GM12878 (cell line): ENCODE measurements around the gene HTR1D. TPM values are rescaled to one million over a fixed set of nuclear protein-coding genes. Genes with fewer than 3 reads are reported as not detected.

Experiments used
- GATAD2B ChIP-seq: fragments of 450-650 bp; conservative IDR thresholded peaks from 2 replicates; pipeline ENCODE4 v1.6.1; 2017; ENCODE audit warnings: low read depth, mild to moderate bottlenecking, moderate library complexity
- IKZF2 ChIP-seq, 2 experiments: fragments of 450-650 bp; IDR thresholded peaks; 2 replicates each; pipeline ENCODE4 v1.6.1; 2017; ENCODE audit warnings: mild to moderate bottlenecking in 2 of 2, moderate library complexity in 2 of 2
- IRF4 ChIP-seq: IDR thresholded peaks from 2 replicates; pipeline ENCODE4 v1.6.1; 2011; ENCODE audit warnings: low read depth, low read length
- JUNB ChIP-seq: IDR thresholded peaks from 2 replicates; pipeline ENCODE4 v1.6.1; 2016; ENCODE audit warnings: antibody characterized with exemption, mild to moderate bottlenecking
- KLF5 ChIP-seq: fragments of 450-650 bp; IDR thresholded peaks from 2 replicates; pipeline ENCODE4 v1.6.1; 2014; ENCODE audit warnings: mild to moderate bottlenecking; ENCODE audit not compliant: partially characterized antibody
- LARP7 ChIP-seq: fragments of 450-650 bp; IDR thresholded peaks from 2 replicates; pipeline ENCODE4 v1.6.1; 2017; ENCODE audit warnings: mild to moderate bottlenecking
- MTA2 ChIP-seq: fragments of 450-650 bp; IDR thresholded peaks from 2 replicates; pipeline ENCODE4 v1.6.1; 2016; ENCODE audit warnings: low read depth, mild to moderate bottlenecking, moderate library complexity
- MXI1 ChIP-seq: fragments of 150-350 bp; IDR thresholded peaks from 2 replicates; pipeline ENCODE4 v1.6.1; 2011; ENCODE audit warnings: low read depth, mild to moderate bottlenecking, inconsistent platforms, low read length, improper control_type of control experiment
- NBN ChIP-seq: fragments of 450-650 bp; IDR thresholded peaks from 2 replicates; pipeline ENCODE4 v1.6.1; 2016
- NFYA ChIP-seq: IDR thresholded peaks from 2 replicates; pipeline ENCODE4 v1.6.1; 2011; ENCODE audit warnings: low read depth, mild to moderate bottlenecking, low read length, improper control_type of control experiment, borderline replicate concordance
- POU2F2 ChIP-seq: IDR thresholded peaks from 3 replicates; pipeline ENCODE4 v1.6.1; 2011; ENCODE audit warnings: low read depth, mild to moderate bottlenecking, low read length, borderline replicate concordance
- RB1 ChIP-seq: fragments of 450-650 bp; formaldehyde crosslinking; IDR thresholded peaks from 2 replicates; pipeline ENCODE4 v1.6.1; 2017; ENCODE audit warnings: mild to moderate bottlenecking, borderline replicate concordance
- SMC3 ChIP-seq: IDR thresholded peaks from 2 replicates; pipeline ENCODE4 v1.6.1; 2011; ENCODE audit warnings: low read length, improper control_type of control experiment, borderline replicate concordance
- SPI1 ChIP-seq: IDR thresholded peaks from 2 replicates; pipeline ENCODE4 v1.6.1; 2011; ENCODE audit warnings: low read depth, mild to moderate bottlenecking, low read length, moderate library complexity, borderline replicate concordance; ENCODE audit not compliant: insufficient read depth
- TARDBP ChIP-seq: IDR thresholded peaks from 2 replicates; pipeline ENCODE4 v1.6.1; 2016; ENCODE audit warnings: borderline replicate concordance
- TBL1XR1 ChIP-seq: IDR thresholded peaks from 2 replicates; pipeline ENCODE4 v1.6.1; 2012; ENCODE audit warnings: low read depth, low read length, improper control_type of control experiment
- TCF7 ChIP-seq: IDR thresholded peaks from 2 replicates; pipeline ENCODE4 v1.6.1; 2014; ENCODE audit warnings: antibody characterized with exemption, borderline replicate concordance
- ZNF384 ChIP-seq: IDR thresholded peaks from 2 replicates; pipeline ENCODE4 v1.6.1; 2012; ENCODE audit warnings: low read depth, mild to moderate bottlenecking, low read length, improper control_type of control experiment, borderline replicate concordance
- polyA plus RNA-seq, 11 experiments: library from polyadenylated mRNA; depleted of rRNA in 4 of 11; unstranded in 6 of 11; stranded (reverse) in 5 of 11; fragments of >200 nt; fragmentation: Nextera tagmentation in 4 of 11; fragmentation: Illumina TruSeq in 1 of 11; extraction: Ambion mirVana in 4 of 11; extraction: Trizol in 1 of 11; gene quantifications; 1 replicate in 1 of 11; 2 replicates in 10 of 11; pipeline versions ENCODE4 v1.2.1 to v1.2.3, GENCODE V29; 2011 to 2016; ENCODE audit warnings: inconsistent platforms in 2 of 11, missing spikeins in 2 of 11, low read depth in 1 of 11
- total RNA-seq, 4 experiments: library from RNA; depleted of rRNA in 3 of 4; stranded (reverse); fragments of >200 nt in 3 of 4; fragmentation: Illumina TruSeq in 1 of 4; extraction: Trizol in 1 of 4; gene quantifications; 2 replicates each; pipeline versions ENCODE4 v1.2.1 to v1.2.3, GENCODE V29; 2013 to 2021
- TF ChIP-seq, protein P1 (sequence below): fragments of 450-650 bp; IDR thresholded peaks from 2 replicates; pipeline ENCODE4 v1.6.1; 2017; ENCODE audit warnings: antibody characterized with exemption, mild to moderate bottlenecking, moderate library complexity
- TF ChIP-seq, protein P2 (sequence below): IDR thresholded peaks from 2 replicates; pipeline ENCODE4 v1.6.1; 2012; ENCODE audit warnings: low read depth, low read length, improper control_type of control experiment
- TF ChIP-seq, protein P3 (sequence below): fragments of 450-650 bp; IDR thresholded peaks from 2 replicates; pipeline ENCODE4 v1.6.1; 2018; ENCODE audit warnings: borderline replicate concordance, mild to moderate bottlenecking; ENCODE audit not compliant: partially characterized antibody
- TF ChIP-seq, protein P4 (sequence below): fragments of 450-650 bp; IDR thresholded peaks from 2 replicates; pipeline ENCODE4 v1.6.1; 2017; ENCODE audit warnings: mild to moderate bottlenecking

The HTR1D gene
- total and polyA plus RNA-seq, 10 of the 15 experiments (the other 5 are each of a cell fraction or from before 2014, with no cell fraction given), result 0.07 TPM; not detected in 9

DNA sequence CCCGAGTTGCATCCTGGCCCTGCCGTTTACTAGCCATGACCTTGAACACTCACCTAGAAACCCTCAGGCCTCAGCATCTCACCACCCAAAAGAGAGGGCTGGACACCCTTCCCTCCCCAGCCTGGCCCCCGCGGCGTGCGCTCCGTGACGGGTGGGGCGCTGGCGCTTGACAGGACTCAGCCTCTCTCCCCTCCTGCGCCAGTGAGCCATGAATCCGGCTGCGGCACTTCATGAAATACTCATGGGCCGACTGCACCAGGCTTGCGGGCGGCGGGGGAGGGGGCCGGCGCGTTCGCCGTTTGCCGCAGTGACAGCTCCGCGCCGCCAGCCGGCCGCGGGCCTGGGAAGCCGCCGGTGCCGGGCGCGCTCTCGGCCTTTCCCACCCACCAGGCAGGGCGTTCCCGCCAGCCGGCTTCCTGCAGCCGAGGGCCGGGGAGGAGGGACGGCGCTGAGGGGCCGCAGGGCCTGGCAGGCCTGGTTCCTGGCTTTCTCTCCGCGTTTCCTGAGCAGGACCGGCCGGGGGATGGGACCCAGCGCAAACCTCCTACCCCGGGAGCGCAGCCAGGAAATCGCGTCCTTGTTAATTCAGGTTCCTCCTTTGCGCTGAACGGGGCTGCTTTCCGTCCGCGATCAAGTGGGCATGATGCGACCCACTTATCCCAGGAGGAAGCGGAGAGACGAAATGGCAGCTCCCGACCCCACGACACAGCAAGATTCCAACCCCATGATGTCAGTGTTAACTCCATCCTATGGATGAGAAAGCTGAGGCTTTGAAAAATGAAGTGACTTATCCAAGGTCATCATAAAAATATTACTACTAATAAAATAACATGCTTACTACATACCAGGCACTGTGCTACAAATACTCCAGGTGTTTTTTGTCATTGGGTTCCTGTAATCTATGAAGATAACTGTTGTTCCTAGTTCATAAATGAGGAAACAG, 39.6 kb downstream of the HTR1D start (continued):
- TF ChIP-seq, protein P1, sequence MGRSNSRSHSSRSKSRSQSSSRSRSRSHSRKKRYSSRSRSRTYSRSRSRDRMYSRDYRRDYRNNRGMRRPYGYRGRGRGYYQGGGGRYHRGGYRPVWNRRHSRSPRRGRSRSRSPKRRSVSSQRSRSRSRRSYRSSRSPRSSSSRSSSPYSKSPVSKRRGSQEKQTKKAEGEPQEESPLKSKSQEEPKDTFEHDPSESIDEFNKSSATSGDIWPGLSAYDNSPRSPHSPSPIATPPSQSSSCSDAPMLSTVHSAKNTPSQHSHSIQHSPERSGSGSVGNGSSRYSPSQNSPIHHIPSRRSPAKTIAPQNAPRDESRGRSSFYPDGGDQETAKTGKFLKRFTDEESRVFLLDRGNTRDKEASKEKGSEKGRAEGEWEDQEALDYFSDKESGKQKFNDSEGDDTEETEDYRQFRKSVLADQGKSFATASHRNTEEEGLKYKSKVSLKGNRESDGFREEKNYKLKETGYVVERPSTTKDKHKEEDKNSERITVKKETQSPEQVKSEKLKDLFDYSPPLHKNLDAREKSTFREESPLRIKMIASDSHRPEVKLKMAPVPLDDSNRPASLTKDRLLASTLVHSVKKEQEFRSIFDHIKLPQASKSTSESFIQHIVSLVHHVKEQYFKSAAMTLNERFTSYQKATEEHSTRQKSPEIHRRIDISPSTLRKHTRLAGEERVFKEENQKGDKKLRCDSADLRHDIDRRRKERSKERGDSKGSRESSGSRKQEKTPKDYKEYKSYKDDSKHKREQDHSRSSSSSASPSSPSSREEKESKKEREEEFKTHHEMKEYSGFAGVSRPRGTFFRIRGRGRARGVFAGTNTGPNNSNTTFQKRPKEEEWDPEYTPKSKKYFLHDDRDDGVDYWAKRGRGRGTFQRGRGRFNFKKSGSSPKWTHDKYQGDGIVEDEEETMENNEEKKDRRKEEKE, result no peak
- TF ChIP-seq LARP7 (peak; percentile 72), TARDBP (no peak), TBL1XR1 (no peak), NBN (0 out of 2 replicates have a peak, but pooled peaks have one; percentile 22), GATAD2B (peak; percentile 93), POU2F2 (no peak), ZNF384 (no peak), SPI1 (no peak), MXI1 (peak; percentile 56; the same call in 1 of the 2 replicates), MTA2 (no peak), IRF4 (no peak), RB1 (peak; percentile 84; the same call in 1 of the 2 replicates), KLF5 (no peak), SMC3 (no peak), TCF7 (no peak), IKZF2 (IDR thresholded peaks at IDR 0.05) (peak; percentile 32 to 44; a peak in 2 of 4 replicates), NFYA (no peak), JUNB (no peak)
- TF ChIP-seq, protein P2, sequence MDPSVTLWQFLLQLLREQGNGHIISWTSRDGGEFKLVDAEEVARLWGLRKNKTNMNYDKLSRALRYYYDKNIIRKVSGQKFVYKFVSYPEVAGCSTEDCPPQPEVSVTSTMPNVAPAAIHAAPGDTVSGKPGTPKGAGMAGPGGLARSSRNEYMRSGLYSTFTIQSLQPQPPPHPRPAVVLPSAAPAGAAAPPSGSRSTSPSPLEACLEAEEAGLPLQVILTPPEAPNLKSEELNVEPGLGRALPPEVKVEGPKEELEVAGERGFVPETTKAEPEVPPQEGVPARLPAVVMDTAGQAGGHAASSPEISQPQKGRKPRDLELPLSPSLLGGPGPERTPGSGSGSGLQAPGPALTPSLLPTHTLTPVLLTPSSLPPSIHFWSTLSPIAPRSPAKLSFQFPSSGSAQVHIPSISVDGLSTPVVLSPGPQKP, result no peak
- TF ChIP-seq, protein P3, sequence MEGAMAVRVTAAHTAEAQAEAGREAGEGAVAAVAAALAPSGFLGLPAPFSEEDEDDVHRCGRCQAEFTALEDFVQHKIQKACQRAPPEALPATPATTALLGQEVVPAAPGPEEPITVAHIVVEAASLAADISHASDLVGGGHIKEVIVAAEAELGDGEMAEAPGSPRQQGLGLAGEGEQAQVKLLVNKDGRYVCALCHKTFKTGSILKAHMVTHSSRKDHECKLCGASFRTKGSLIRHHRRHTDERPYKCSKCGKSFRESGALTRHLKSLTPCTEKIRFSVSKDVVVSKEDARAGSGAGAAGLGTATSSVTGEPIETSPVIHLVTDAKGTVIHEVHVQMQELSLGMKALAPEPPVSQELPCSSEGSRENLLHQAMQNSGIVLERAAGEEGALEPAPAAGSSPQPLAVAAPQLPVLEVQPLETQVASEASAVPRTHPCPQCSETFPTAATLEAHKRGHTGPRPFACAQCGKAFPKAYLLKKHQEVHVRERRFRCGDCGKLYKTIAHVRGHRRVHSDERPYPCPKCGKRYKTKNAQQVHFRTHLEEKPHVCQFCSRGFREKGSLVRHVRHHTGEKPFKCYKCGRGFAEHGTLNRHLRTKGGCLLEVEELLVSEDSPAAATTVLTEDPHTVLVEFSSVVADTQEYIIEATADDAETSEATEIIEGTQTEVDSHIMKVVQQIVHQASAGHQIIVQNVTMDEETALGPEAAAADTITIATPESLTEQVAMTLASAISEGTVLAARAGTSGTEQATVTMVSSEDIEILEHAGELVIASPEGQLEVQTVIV, result no peak
- TF ChIP-seq, protein P4, sequence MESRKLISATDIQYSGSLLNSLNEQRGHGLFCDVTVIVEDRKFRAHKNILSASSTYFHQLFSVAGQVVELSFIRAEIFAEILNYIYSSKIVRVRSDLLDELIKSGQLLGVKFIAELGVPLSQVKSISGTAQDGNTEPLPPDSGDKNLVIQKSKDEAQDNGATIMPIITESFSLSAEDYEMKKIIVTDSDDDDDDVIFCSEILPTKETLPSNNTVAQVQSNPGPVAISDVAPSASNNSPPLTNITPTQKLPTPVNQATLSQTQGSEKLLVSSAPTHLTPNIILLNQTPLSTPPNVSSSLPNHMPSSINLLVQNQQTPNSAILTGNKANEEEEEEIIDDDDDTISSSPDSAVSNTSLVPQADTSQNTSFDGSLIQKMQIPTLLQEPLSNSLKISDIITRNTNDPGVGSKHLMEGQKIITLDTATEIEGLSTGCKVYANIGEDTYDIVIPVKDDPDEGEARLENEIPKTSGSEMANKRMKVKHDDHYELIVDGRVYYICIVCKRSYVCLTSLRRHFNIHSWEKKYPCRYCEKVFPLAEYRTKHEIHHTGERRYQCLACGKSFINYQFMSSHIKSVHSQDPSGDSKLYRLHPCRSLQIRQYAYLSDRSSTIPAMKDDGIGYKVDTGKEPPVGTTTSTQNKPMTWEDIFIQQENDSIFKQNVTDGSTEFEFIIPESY, result no peak
